H1 (cell line): ENCODE results near the gene TSEN54. TPM values are rescaled to one million over a fixed set of nuclear protein-coding genes. Genes with fewer than 3 reads are reported as not detected.

Source experiments
- CHD2 ChIP-seq: IDR thresholded peaks from 2 replicates; pipeline ENCODE4 v1.6.1; 2012; ENCODE audit warnings: low read length, improper control_type of control experiment
- EP300 ChIP-seq, 2 experiments: IDR thresholded peaks; 1 replicate in 1 of 2; 2 replicates in 1 of 2; pipeline ENCODE4 v1.6.1; 2011 to 2012; ENCODE audit warnings: low read depth in 2 of 2, low read length in 2 of 2, mild to moderate bottlenecking in 2 of 2, borderline replicate concordance in 1 of 2, inconsistent platforms in 1 of 2, moderate library complexity in 1 of 2
- FOSL1 ChIP-seq: IDR thresholded peaks from 2 replicates; pipeline ENCODE4 v1.6.1; 2011; ENCODE audit warnings: mild to moderate bottlenecking, low read depth, low read length, moderate library complexity; ENCODE audit not compliant: insufficient read depth
- JUND ChIP-seq: IDR thresholded peaks from 2 replicates; pipeline ENCODE4 v1.6.1; 2011; ENCODE audit warnings: mild to moderate bottlenecking, improper control_type of control experiment, low read length
- NRF1 ChIP-seq: IDR thresholded peaks from 2 replicates; pipeline ENCODE4 v1.6.1; 2011; ENCODE audit warnings: mild to moderate bottlenecking, low read depth, low read length, improper control_type of control experiment
- POU5F1 ChIP-seq: IDR thresholded peaks from 2 replicates; pipeline ENCODE4 v1.6.1; 2011; ENCODE audit warnings: low read depth, mild to moderate bottlenecking, low read length, moderate library complexity
- RFX5 ChIP-seq: IDR thresholded peaks from 2 replicates; pipeline ENCODE4 v1.6.1; 2011; ENCODE audit warnings: low read depth, low read length, improper control_type of control experiment, borderline replicate concordance
- SP4 ChIP-seq: IDR thresholded peaks from 2 replicates; pipeline ENCODE4 v1.6.1; 2012; ENCODE audit warnings: low read length, inconsistent platforms
- USF2 ChIP-seq: IDR thresholded peaks from 2 replicates; pipeline ENCODE4 v1.6.1; 2011; ENCODE audit warnings: low read length, improper control_type of control experiment
- polyA plus RNA-seq, 7 experiments: library from polyadenylated mRNA; depleted of rRNA in 3 of 7; stranded (reverse) in 5 of 7; unstranded in 2 of 7; fragments of >200 nt in 5 of 7; fragments of 200-250 nt in 2 of 7; gene quantifications; 1 replicate in 5 of 7; 2 replicates in 1 of 7; 4 replicates in 1 of 7; pipeline versions ENCODE4 v1.2.1 to v1.2.3, GENCODE V29; 2011 to 2013; ENCODE audit warnings: missing spikeins in 2 of 7, mixed read lengths in 2 of 7
- total RNA-seq: library from RNA; stranded (reverse); fragmentation: NEBNext Ultra II Directional; extraction: Animal tissue kit (Norgen Biotek cat#: 25700); gene quantifications from 2 replicates; pipeline ENCODE4 v1.2.1, GENCODE V29; 2021
- TF ChIP-seq, protein P1 (sequence below): fragments of 300-600 bp; sonication (generic); IDR thresholded peaks from 2 replicates; pipeline ENCODE4 v1.7.1; 2012; ENCODE audit warnings: low read length, moderate library complexity, mild to moderate bottlenecking, inconsistent platforms; ENCODE audit not compliant: insufficient replicate concordance

The TSEN54 gene
- total and polyA plus RNA-seq, 2 of the 8 experiments (the other 6 are each of a cell fraction or from before 2014, with no cell fraction given): 43.6 to 60.3 TPM

DNA sequence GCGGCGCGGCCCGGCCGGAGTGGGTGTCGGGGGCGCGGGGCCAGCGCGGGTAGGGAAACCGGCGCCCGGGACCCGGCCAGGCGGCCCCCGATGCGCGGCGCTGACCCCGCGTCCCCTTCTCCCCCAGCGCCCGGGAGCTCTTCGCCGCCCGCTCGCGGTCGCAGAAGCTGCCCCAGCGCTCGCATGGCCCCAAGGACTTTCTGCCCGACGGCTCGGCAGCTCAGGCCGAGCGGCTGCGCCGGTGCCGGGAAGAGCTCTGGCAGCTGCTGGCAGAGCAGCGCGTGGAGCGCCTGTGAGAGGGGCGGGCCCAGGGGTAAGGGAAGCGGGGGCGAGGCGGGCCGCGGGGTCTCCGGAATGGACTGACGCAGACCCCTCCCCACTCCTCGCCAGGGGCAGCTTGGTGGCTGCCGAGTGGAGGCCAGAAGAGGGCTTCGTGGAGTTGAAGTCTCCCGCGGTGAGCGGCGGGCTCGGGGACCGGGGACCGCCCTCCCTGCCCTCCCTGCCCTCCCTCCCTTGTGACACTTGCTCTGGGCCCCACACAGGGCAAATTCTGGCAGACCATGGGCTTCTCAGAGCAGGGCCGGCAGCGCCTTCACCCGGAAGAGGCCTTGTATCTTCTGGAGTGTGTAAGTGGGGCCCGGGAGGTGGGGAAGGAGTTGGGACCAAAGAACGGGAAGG, 430 bp downstream of the TSEN54 start (continued):
- TF ChIP-seq, protein P1, sequence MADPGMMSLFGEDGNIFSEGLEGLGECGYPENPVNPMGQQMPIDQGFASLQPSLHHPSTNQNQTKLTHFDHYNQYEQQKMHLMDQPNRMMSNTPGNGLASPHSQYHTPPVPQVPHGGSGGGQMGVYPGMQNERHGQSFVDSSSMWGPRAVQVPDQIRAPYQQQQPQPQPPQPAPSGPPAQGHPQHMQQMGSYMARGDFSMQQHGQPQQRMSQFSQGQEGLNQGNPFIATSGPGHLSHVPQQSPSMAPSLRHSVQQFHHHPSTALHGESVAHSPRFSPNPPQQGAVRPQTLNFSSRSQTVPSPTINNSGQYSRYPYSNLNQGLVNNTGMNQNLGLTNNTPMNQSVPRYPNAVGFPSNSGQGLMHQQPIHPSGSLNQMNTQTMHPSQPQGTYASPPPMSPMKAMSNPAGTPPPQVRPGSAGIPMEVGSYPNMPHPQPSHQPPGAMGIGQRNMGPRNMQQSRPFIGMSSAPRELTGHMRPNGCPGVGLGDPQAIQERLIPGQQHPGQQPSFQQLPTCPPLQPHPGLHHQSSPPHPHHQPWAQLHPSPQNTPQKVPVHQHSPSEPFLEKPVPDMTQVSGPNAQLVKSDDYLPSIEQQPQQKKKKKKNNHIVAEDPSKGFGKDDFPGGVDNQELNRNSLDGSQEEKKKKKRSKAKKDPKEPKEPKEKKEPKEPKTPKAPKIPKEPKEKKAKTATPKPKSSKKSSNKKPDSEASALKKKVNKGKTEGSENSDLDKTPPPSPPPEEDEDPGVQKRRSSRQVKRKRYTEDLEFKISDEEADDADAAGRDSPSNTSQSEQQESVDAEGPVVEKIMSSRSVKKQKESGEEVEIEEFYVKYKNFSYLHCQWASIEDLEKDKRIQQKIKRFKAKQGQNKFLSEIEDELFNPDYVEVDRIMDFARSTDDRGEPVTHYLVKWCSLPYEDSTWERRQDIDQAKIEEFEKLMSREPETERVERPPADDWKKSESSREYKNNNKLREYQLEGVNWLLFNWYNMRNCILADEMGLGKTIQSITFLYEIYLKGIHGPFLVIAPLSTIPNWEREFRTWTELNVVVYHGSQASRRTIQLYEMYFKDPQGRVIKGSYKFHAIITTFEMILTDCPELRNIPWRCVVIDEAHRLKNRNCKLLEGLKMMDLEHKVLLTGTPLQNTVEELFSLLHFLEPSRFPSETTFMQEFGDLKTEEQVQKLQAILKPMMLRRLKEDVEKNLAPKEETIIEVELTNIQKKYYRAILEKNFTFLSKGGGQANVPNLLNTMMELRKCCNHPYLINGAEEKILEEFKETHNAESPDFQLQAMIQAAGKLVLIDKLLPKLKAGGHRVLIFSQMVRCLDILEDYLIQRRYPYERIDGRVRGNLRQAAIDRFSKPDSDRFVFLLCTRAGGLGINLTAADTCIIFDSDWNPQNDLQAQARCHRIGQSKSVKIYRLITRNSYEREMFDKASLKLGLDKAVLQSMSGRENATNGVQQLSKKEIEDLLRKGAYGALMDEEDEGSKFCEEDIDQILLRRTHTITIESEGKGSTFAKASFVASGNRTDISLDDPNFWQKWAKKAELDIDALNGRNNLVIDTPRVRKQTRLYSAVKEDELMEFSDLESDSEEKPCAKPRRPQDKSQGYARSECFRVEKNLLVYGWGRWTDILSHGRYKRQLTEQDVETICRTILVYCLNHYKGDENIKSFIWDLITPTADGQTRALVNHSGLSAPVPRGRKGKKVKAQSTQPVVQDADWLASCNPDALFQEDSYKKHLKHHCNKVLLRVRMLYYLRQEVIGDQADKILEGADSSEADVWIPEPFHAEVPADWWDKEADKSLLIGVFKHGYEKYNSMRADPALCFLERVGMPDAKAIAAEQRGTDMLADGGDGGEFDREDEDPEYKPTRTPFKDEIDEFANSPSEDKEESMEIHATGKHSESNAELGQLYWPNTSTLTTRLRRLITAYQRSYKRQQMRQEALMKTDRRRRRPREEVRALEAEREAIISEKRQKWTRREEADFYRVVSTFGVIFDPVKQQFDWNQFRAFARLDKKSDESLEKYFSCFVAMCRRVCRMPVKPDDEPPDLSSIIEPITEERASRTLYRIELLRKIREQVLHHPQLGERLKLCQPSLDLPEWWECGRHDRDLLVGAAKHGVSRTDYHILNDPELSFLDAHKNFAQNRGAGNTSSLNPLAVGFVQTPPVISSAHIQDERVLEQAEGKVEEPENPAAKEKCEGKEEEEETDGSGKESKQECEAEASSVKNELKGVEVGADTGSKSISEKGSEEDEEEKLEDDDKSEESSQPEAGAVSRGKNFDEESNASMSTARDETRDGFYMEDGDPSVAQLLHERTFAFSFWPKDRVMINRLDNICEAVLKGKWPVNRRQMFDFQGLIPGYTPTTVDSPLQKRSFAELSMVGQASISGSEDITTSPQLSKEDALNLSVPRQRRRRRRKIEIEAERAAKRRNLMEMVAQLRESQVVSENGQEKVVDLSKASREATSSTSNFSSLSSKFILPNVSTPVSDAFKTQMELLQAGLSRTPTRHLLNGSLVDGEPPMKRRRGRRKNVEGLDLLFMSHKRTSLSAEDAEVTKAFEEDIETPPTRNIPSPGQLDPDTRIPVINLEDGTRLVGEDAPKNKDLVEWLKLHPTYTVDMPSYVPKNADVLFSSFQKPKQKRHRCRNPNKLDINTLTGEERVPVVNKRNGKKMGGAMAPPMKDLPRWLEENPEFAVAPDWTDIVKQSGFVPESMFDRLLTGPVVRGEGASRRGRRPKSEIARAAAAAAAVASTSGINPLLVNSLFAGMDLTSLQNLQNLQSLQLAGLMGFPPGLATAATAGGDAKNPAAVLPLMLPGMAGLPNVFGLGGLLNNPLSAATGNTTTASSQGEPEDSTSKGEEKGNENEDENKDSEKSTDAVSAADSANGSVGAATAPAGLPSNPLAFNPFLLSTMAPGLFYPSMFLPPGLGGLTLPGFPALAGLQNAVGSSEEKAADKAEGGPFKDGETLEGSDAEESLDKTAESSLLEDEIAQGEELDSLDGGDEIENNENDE: no peak
- TF ChIP-seq EP300 (IDR thresholded peaks at IDR 0.05; ENCODE audit: borderline replicate concordance in 1 of 2, low read depth in 2 of 2, low read length in 2 of 2) (no peak), JUND (no peak), FOSL1 (no peak), NRF1 (no peak), USF2 (no peak), RFX5 (no peak), POU5F1 (no peak), CHD2 (no peak), SP4 (no peak)
